Fibroblast of pulmonary artery (primary cell): ENCODE measurements around the gene TTC7B.
A peak's percentile ranks its signal among the peaks of the same experiment; 100 is the strongest.
"Not testable (repeated sequence)": the region's sequence is repeated elsewhere in the genome, so short reads cannot be mapped to it uniquely, and the experiment has no call there.

Experiments
- DNase-seq: peaks from one replicate; pipeline ENCODE4 v3.0.0-alpha.2; 2010; ENCODE audit warnings: low read depth
- H3K4me3 ChIP-seq: replicated peaks from 2 replicates; pipeline ENCODE4 v1.5.1; 2011; ENCODE audit warnings: low read depth, mild to moderate bottlenecking, control low read depth, low read length, moderate library complexity
- CTCF ChIP-seq: IDR thresholded peaks from 2 replicates; pipeline ENCODE4 v1.5.1; 2011; ENCODE audit warnings: mild to moderate bottlenecking, control low read depth, low read length, inconsistent platforms; ENCODE audit errors: missing control alignments

The TTC7B gene

GRCh38 chr14:90534091-90534837, 282.0 kb downstream of the TTC7B start:
- no peak for TF ChIP-seq CTCF
- DNase-seq, result peak; percentile 50
- no peak overlapping the region for H3K4me3 ChIP-seq

DNA sequence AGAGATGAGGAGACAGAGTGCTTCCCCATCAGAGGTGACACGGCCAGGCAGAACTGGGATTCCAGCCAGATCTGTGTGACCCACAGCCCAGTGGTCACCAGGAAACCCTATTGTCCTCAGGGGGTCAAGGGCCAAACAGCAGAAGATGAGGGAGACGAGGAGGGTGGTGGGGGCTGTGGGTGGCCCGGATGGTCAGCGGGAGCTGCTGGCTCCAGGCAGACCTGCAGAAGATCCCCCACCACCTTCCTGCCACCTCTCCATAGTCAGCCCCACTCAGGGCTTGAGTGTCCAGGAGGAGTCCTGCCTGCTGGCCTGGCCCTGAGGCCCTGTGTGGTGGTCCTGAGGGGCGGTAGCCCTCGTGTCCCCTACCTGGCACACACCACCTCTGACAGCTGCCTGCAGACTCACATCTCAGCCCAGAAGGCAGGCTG, 282.6 kb downstream of the TTC7B start:
- DNase-seq, result no peak
- no peak overlapping the region for H3K4me3 ChIP-seq
- no peak for TF ChIP-seq CTCF

GRCh38 chr14:90532826-90533525, 283.3 kb downstream of the TTC7B start:
- TF ChIP-seq CTCF, result no peak
- no peak for DNase-seq
- no peak overlapping the region for H3K4me3 ChIP-seq

DNA sequence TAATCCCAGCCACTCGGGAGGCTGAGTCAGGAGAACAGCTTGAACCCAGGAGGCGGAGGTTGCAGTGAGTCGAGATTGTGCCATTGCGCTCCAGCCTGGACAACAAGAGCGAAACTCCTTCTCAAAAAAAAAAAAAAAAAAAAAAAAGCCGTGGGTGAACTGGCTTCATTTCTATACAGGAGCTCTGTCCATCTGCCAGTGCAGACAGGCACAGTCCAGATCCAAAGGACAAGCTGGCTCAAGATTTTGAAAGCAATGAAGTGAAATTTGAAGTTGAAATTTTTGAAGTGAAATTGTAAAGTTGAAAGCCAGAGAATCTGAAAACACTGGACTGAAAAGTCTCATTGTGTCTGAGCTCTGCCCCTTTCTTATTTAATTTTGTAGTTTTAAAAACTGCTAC, 284.7 kb downstream of the TTC7B start:
- DNase-seq, result no peak
- TF ChIP-seq CTCF, result no peak
- H3K4me3 ChIP-seq, result no peak overlapping the region

DNA sequence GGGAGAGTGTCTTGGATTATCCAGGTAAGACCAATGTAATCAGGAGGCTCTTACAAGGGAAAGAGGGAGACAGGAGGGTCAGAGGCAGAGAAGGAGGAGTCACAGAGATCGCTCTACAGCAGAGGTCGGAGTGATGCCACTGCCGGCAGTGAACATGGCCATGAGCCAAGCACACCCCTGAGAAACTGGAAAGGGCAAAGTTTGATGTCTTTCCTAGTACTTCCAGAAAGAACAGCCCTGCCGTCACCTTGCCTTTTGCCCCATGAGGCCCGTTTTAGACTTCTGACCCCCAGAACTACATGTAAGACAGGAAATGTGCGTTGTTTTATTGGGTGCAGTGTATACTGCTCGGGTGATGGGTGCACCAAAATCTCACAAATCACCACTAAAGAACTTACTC, 285.7 kb downstream of the TTC7B start:
- no peak for TF ChIP-seq CTCF
- H3K4me3 ChIP-seq, result no peak overlapping the region
- DNase-seq, result no peak

- DNase-seq, result no peak
- H3K4me3 ChIP-seq, result no peak overlapping the region
- TF ChIP-seq CTCF, result no peak
Measured at GRCh38 chr14:90527978-90528377, 288.3 kb downstream of the TTC7B start.

DNA sequence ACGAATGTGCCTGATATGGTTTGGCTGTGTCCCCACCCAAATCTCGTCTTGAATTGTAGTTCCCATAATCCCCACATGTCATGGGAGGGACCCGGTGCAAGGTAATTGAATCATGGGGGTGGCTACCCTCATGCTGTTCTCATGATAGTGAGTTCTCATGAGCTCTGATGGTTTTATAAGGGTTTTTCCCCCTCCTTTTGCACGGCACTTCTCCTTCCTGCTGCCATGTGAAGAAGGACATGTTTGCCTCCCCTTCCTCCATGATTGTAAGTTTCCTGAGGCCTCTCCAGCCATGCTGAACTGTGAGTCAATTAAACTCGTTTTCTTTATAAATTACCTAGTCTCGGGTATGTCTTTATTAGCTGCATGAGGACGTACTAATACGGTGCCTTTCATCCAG, 289.7 kb downstream of the TTC7B start:
- not testable (repeated sequence) for DNase-seq, H3K4me3 ChIP-seq

DNA sequence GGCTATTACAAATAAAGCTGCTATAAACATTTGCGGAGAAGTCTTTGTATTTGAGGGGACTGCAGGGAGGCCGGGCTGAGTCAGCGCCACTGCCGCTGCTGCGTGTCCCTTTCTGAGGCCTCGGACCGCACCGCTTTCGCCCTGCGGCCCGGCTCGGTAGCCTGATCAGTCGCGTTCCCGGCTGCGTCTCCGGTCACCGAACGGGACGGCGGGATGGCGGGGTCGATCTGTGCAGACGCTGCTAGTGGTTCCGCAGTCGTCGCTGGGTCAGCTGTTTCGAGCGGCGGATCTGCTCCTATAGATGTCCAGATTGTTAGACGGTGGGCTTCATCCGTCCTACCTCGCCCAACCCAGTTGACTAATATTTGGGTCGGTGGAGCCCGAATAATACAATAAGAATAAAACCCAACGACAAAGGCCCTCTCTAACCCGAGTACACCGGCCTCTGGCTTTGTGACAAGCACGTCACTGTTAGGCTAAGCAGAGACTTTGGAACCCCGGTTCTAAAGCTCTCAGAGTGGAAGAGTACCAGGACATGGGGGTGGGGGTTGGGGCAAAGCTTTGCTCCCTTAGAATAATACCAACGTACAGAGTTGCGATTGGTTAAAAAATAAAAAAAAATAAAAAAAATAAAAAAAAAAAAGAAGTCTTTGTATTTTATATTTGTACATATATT, 290.7 kb downstream of the TTC7B start:
- DNase-seq, H3K4me3 ChIP-seq: not testable (repeated sequence)
